GM10266 (cell line): ENCODE measurements around the gene AP5B1.

Experiments used
- DNase-seq: peaks from one replicate; pipeline ENCODE4 v3.0.0; 2012; ENCODE audit errors: extremely low spot score
- TF ChIP-seq, protein P1 (sequence below): IDR thresholded peaks from 2 replicates; pipeline ENCODE4 v1.5.1; 2012; ENCODE audit warnings: mild to moderate bottlenecking, low read depth; ENCODE audit not compliant: control insufficient read depth, insufficient read depth; ENCODE audit errors: missing control alignments

AP5B1 gene

DNA sequence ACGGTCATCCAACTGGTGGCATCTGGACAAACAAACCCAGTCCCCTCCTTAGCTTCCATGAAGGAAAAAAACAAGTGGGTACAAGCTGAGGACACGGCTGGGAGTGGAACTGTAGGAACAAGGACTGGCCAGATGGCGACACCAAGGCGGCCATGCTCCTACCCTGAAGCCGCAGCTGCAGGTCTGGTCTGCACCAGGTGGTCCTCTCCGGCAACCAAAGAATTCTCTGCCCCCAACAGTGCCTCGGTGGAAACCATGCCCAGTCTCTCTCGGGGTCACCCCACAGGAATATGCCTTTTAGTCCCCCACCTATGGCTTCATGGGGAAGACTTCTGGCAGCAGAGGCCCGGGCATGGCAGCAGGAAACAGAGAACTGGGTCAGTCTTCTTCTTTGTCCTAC lies 28.7 kb upstream of the AP5B1 start:
- TF ChIP-seq, protein P1, sequence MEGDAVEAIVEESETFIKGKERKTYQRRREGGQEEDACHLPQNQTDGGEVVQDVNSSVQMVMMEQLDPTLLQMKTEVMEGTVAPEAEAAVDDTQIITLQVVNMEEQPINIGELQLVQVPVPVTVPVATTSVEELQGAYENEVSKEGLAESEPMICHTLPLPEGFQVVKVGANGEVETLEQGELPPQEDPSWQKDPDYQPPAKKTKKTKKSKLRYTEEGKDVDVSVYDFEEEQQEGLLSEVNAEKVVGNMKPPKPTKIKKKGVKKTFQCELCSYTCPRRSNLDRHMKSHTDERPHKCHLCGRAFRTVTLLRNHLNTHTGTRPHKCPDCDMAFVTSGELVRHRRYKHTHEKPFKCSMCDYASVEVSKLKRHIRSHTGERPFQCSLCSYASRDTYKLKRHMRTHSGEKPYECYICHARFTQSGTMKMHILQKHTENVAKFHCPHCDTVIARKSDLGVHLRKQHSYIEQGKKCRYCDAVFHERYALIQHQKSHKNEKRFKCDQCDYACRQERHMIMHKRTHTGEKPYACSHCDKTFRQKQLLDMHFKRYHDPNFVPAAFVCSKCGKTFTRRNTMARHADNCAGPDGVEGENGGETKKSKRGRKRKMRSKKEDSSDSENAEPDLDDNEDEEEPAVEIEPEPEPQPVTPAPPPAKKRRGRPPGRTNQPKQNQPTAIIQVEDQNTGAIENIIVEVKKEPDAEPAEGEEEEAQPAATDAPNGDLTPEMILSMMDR: no peak
- DNase-seq: no peak

- DNase-seq: no peak
- TF ChIP-seq, protein P1: no peak
Observed at GRCh38 chr11:65808744-65809341, 28.1 kb upstream of the AP5B1 start.

DNA sequence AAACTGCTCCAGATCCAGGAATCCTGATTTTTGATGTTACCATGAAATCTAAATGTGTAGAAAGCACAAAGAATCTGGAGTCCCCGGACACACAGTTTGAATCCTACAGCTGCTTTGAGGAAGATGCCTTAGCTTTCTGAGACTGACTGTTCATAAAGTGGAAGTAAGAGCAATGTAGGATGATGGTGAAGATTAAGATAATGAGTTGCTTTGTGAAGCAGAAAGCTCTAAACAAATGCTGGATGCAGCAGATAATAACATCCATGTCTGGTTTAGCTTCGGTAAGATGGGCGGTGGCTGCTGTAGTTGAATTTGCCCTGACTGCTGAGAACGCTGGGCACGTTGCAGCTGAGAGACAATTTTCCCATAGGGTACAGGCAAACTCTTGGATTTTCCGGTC lies 26.2 kb upstream of the AP5B1 start:
- TF ChIP-seq, protein P1: no peak
- no peak for DNase-seq

GRCh38 chr11:65803797-65804492 lies 23.2 kb upstream of the AP5B1 start:
- TF ChIP-seq, protein P1: no peak
- DNase-seq: no peak

DNA sequence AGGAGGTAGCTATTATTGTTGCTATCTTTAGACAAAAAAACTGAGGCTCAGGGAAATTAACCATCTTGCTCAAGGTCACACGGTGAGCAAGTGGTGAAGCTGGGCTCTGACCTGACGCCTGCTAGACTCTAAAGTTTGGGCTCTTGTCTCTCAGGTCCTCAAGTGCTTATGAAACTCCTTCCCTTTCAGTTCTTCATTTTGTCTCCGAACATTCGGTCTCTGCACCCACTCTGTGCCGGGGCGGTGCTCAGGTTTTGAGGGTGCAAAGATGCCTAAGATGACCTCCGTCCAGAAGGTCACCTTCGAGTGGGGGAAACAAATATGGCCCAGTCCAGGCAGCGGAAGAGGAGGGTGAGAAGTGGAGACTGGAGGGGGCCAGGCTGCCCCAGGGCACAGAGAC lies 22.1 kb upstream of the AP5B1 start:
- TF ChIP-seq, protein P1: no peak
- peak; percentile 74 for DNase-seq

GRCh38 chr11:65801153-65801987 lies 20.6 kb upstream of the AP5B1 start:
- TF ChIP-seq, protein P1: no peak
- no peak for DNase-seq
